GM19455 (cell line): Measurements from ENCODE around the gene MAN1C1.
"Not testable (repeated sequence)": the region's sequence is repeated elsewhere in the genome, so short reads cannot be mapped to it uniquely, and the experiment has no call there.

Source experiments
- ATAC-seq: cut with Tn5 transposase; IDR thresholded peaks from one replicate; pipeline ENCODE4 v1.9.1; 2021; ENCODE audit not compliant: unreplicated experiment

MAN1C1 gene

GRCh38 chr1:25695090-25695770, 78.6 kb downstream of the MAN1C1 start:
- ATAC-seq = no peak

GRCh38 chr1:25695771-25696311, 79.2 kb downstream of the MAN1C1 start:
- ATAC-seq = no peak

- not testable (repeated sequence) for ATAC-seq
Observed at GRCh38 chr1:25696643-25697042, 80.1 kb downstream of the MAN1C1 start.

- ATAC-seq = no peak
Observed at GRCh38 chr1:25697435-25698217, 81.0 kb downstream of the MAN1C1 start.

- no peak for ATAC-seq
Observed at GRCh38 chr1:25698252-25698651, 81.7 kb downstream of the MAN1C1 start.

GRCh38 chr1:25699059-25699458, 82.5 kb downstream of the MAN1C1 start:
- not testable (repeated sequence) for ATAC-seq

GRCh38 chr1:25699500-25700143, 83.0 kb downstream of the MAN1C1 start:
- no peak for ATAC-seq

GRCh38 chr1:25700144-25700523, 83.5 kb downstream of the MAN1C1 start:
- ATAC-seq = no peak

GRCh38 chr1:25700626-25701025, 84.0 kb downstream of the MAN1C1 start:
- no peak for ATAC-seq

- ATAC-seq = no peak
Observed at GRCh38 chr1:25701030-25701785, 84.6 kb downstream of the MAN1C1 start.

GRCh38 chr1:25702101-25702775, 85.6 kb downstream of the MAN1C1 start:
- no peak for ATAC-seq

- no peak for ATAC-seq
Observed at GRCh38 chr1:25703041-25703440, 86.5 kb downstream of the MAN1C1 start.

GRCh38 chr1:25703671-25704266, 87.2 kb downstream of the MAN1C1 start:
- no peak for ATAC-seq

- ATAC-seq = no peak
Observed at GRCh38 chr1:25704267-25704691, 87.7 kb downstream of the MAN1C1 start.

- ATAC-seq = no peak
Observed at GRCh38 chr1:25705699-25706098, 89.1 kb downstream of the MAN1C1 start.

GRCh38 chr1:25706146-25707089, 89.8 kb downstream of the MAN1C1 start:
- no peak for ATAC-seq

- no peak for ATAC-seq
Observed at GRCh38 chr1:25707280-25708016, 90.9 kb downstream of the MAN1C1 start.
